Body of pancreas (tissue), 4 donors: ENCODE data around the gene PEAK1. TPM values are rescaled to one million over a fixed set of nuclear protein-coding genes. Genes with fewer than 3 reads are reported as not detected.

Experiments
- ATAC-seq: fragments of 150-250 bp; one replicate; pipeline ENCODE4 v1.9.1; 2016
- DNase-seq, 4 donors: peaks; one replicate each; pipeline ENCODE4 v3.0.0-alpha.2; 2019
- H3K27ac ChIP-seq, 4 donors: fragments of 200-600 bp; sonication (generic); 1 replicate in 3 of 4; 2 replicates in 1 of 4; pipeline versions ENCODE4 v1.5.1 to v1.6.1; 2016 to 2019; ENCODE audit warnings: mild to moderate bottlenecking in 1 of 4, mixed read lengths in 1 of 4, moderate library complexity in 1 of 4
- H3K27me3 ChIP-seq, 2 donors: fragments of 200-600 bp; sonication (generic); one replicate each; pipeline ENCODE4 v1.6.0; 2016; ENCODE audit warnings: mild to moderate bottlenecking in 1 of 2
- H3K36me3 ChIP-seq, 2 donors: fragments of 200-600 bp; sonication (generic); replicated peaks in 1 of 2; 2 replicates each; pipeline ENCODE4 v1.5.1; 2016; ENCODE audit warnings: low read depth in 2 of 2; ENCODE audit not compliant: insufficient read depth in 1 of 2
- H3K4me1 ChIP-seq: fragments of 200-600 bp; sonication (generic); one replicate; pipeline ENCODE4 v1.6.0; 2016
- H3K4me3 ChIP-seq, 2 donors: fragments of 200-600 bp; sonication (generic); 1 replicate in 1 of 2; 2 replicates in 1 of 2; pipeline ENCODE4 v1.5.1; 2016 to 2019
- H3K9me3 ChIP-seq, 3 donors: fragments of 200-600 bp; sonication (generic); 1 replicate in 2 of 3; 2 replicates in 1 of 3; pipeline ENCODE4 v1.5.1; 2016
- CTCF ChIP-seq, 7 experiments: fragments of 450-650 bp in 4 of 7; fragments of 200-600 bp in 3 of 7; sonication (generic) in 3 of 7; IDR thresholded peaks; one replicate each; pipeline ENCODE4 v1.5.1; 2016 to 2019; ENCODE audit warnings: antibody characterized with exemption in 7 of 7
- POLR2A ChIP-seq, 3 donors: fragments of 450-650 bp; IDR thresholded peaks; one replicate each; pipeline ENCODE4 v1.6.1; 2016; ENCODE audit warnings: antibody characterized with exemption in 3 of 3, mild to moderate bottlenecking in 2 of 3
- WGBS, 2 donors: methylation state at CpG; one replicate each; pipeline ENCODE4 v1.1.5; 2017; 5-methylcytosine and 5-hydroxymethylcytosine counted together
- intact Hi-C: fragments of 100-400 bp; cut with DNase I; formaldehyde crosslinking; loops from one replicate; pipeline ENCODE4 v1.15.1; 2023
- total RNA-seq, 2 donors: library from RNA; depleted of rRNA; stranded (reverse); fragments of >200 nt; gene quantifications; one replicate each; pipeline ENCODE4 v1.1.0, GENCODE V29; 2016

The PEAK1 gene
- total RNA-seq, 2 donors from 2014 or later, result 12.5 to 13.2 TPM

- intact Hi-C loops, result no loop called here
- H3K27ac ChIP-seq, result no peak overlapping the region
- TF ChIP-seq CTCF (IDR thresholded peaks at IDR 0.05) (no peak), POLR2A (IDR thresholded peaks at IDR 0.05) (no peak)
- no peaks in the 10 kb centered on the region for H3K9me3 ChIP-seq
- ATAC-seq (no peak), DNase-seq (no peak)
- H3K4me1 ChIP-seq, result peaks cover 27% of the 10 kb centered on the region
- H3K36me3 ChIP-seq, result no peaks in the 10 kb centered on the region
- no peak overlapping the region for H3K4me3 ChIP-seq
- no peaks in the 10 kb centered on the region for H3K27me3 ChIP-seq
These were observed 41.6 kb upstream of the PEAK1 start for GRCh38 chr15:77461486-77461885.

GRCh38 chr15:77459031-77459430 lies 39.1 kb upstream of the PEAK1 start:
- Histone ChIP-seq H3K27ac (no peak overlapping the region), H3K4me3 (no peak overlapping the region), H3K9me3 (no peaks in the 10 kb centered on the region), H3K27me3 (no peaks in the 10 kb centered on the region), H3K4me1 (peaks cover 24% of the 10 kb centered on the region), H3K36me3 (no peaks in the 10 kb centered on the region)
- no peak for TF ChIP-seq POLR2A (IDR thresholded peaks at IDR 0.05)
- TF ChIP-seq CTCF (IDR thresholded peaks at IDR 0.05), result no peak
- intact Hi-C loops, result no loop called here
- DNase-seq, result no peak
- WGBS, 2 donors, result 88 to 96% methylated on average over 2 of the region's 2 CpGs
- no peak for ATAC-seq

GRCh38 chr15:77457905-77458265 lies 38.0 kb upstream of the PEAK1 start:
- Histone ChIP-seq H3K4me1 (peaks cover 21% of the 10 kb centered on the region), H3K27ac (no peak overlapping the region), H3K9me3 (no peaks in the 10 kb centered on the region), H3K36me3 (no peaks in the 10 kb centered on the region), H3K27me3 (no peaks in the 10 kb centered on the region), H3K4me3 (no peak overlapping the region)
- TF ChIP-seq CTCF (IDR thresholded peaks at IDR 0.05) (no peak), POLR2A (IDR thresholded peaks at IDR 0.05) (no peak)
- ATAC-seq (no peak), DNase-seq (no peak)
- intact Hi-C loops, result no loop called here

GRCh38 chr15:77457191-77457904 lies 37.4 kb upstream of the PEAK1 start:
- TF ChIP-seq CTCF (IDR thresholded peaks at IDR 0.05), result no peak
- TF ChIP-seq POLR2A (IDR thresholded peaks at IDR 0.05), result no peak
- WGBS, 2 donors, result 68 to 72% methylated on average over 5 of the region's 5 CpGs
- no peaks in the 10 kb centered on the region for H3K36me3 ChIP-seq
- no peaks in the 10 kb centered on the region for H3K9me3 ChIP-seq
- H3K27ac ChIP-seq, result no peak overlapping the region
- no peak overlapping the region for H3K4me3 ChIP-seq
- ATAC-seq (no peak), DNase-seq (no peak)
- no peaks in the 10 kb centered on the region for H3K27me3 ChIP-seq
- H3K4me1 ChIP-seq, result peaks cover 21% of the 10 kb centered on the region
- intact Hi-C loops, result no loop called here

GRCh38 chr15:77456746-77457145 lies 36.8 kb upstream of the PEAK1 start:
- DNase-seq (no peak), ATAC-seq (no peak)
- intact Hi-C loops, result no loop called here
- 96% methylated on average over 1 of the region's 1 CpG for WGBS, 2 donors
- Histone ChIP-seq H3K9me3 (no peaks in the 10 kb centered on the region), H3K36me3 (no peaks in the 10 kb centered on the region), H3K4me3 (no peak overlapping the region), H3K27me3 (no peaks in the 10 kb centered on the region), H3K27ac (no peak overlapping the region), H3K4me1 (peaks cover 21% of the 10 kb centered on the region)
- TF ChIP-seq POLR2A (IDR thresholded peaks at IDR 0.05) (no peak), CTCF (IDR thresholded peaks at IDR 0.05) (no peak)
